GM12864 (cell line): Measurements from ENCODE around the gene SP4.
A peak's percentile ranks its signal among the peaks of the same experiment; 100 is the strongest.

ENCODE experiments used
- DNase-seq: peaks from one replicate; pipeline ENCODE4 v3.0.0-alpha.2; 2011; ENCODE audit warnings: low read depth
- H3K4me3 ChIP-seq: 2 replicates; pipeline ENCODE4 v1.5.1; 2011; ENCODE audit warnings: mild to moderate bottlenecking, low read depth, low read length, control low read depth
- CTCF ChIP-seq: IDR thresholded peaks from 2 replicates; pipeline ENCODE4 v1.5.1; 2011; ENCODE audit warnings: low read depth, mild to moderate bottlenecking, moderate library complexity, low read length, control low read depth, inconsistent platforms; ENCODE audit errors: missing control alignments

The SP4 gene

GRCh38 chr7:21412410-21412851 lies 15.5 kb upstream of the SP4 start:
- no peak for TF ChIP-seq CTCF
- no peak overlapping the region for H3K4me3 ChIP-seq
- peak; percentile 59 for DNase-seq

- DNase-seq: no peak
Measured at GRCh38 chr7:21412957-21413356, 14.9 kb upstream of the SP4 start.

GRCh38 chr7:21413502-21413901 lies 14.4 kb upstream of the SP4 start:
- no peak for DNase-seq
- H3K4me3 ChIP-seq: no peak overlapping the region
- no peak for TF ChIP-seq CTCF

More at GRCh38 chr7:21412957-21413356, 14.9 kb upstream of the SP4 start:
- H3K4me3 ChIP-seq: no peak overlapping the region
- no peak for TF ChIP-seq CTCF

GRCh38 chr7:21414795-21415393 lies 13.0 kb upstream of the SP4 start:
- no peak for TF ChIP-seq CTCF
- no peak for DNase-seq
- no peak overlapping the region for H3K4me3 ChIP-seq

GRCh38 chr7:21417647-21418046 lies 10.2 kb upstream of the SP4 start:
- no peak overlapping the region for H3K4me3 ChIP-seq
- TF ChIP-seq CTCF: no peak
- no peak for DNase-seq

- no peak for TF ChIP-seq CTCF
- no peak for DNase-seq
Measured at GRCh38 chr7:21422751-21423150, 5.1 kb upstream of the SP4 start.

GRCh38 chr7:21425290-21425689 lies 2.6 kb upstream of the SP4 start:
- TF ChIP-seq CTCF: no peak
- H3K4me3 ChIP-seq: no peak overlapping the region
- no peak for DNase-seq

More at GRCh38 chr7:21422751-21423150, 5.1 kb upstream of the SP4 start:
- H3K4me3 ChIP-seq: no peak overlapping the region
